GM18907 (cell line): ENCODE data around the gene MRAP.
"Not testable (repeated sequence)": the region's sequence is repeated elsewhere in the genome, so short reads cannot be mapped to it uniquely, and the experiment has no call there.

Source experiments
- ATAC-seq: cut with Tn5 transposase; IDR thresholded peaks from one replicate; pipeline ENCODE4 v1.9.1; 2021; ENCODE audit warnings: mild to moderate bottlenecking, moderate library complexity; ENCODE audit not compliant: unreplicated experiment

The MRAP gene

DNA sequence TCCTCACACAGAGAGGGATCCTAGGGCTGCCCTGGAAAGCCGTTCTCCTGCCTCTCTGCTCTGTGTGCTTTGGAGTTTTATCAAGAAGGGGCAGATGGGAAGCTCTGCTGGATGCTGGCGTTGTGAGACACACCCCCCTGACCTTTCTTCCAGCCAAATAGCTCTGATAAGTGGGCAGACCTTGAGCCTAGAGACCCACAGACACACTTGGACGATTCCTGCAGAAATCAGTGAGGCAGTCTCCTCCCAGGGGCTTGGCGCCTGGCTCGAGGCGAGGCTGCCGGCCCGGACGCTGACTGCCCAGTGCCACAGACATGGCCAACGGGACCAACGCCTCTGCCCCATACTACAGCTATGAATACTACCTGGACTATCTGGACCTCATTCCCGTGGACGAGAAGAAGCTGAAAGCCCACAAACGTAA is at the start of gene MRAP:
MRAP (plus strand) TSS at position 198 of the 424 bp plus-strand sequence; CDS start at position 315, 117 bp downstream.
- ATAC-seq: no peak

GRCh38 chr21:32249511-32250280 is 49.0 kb upstream of the MRAP start:
- no peak for ATAC-seq

DNA sequence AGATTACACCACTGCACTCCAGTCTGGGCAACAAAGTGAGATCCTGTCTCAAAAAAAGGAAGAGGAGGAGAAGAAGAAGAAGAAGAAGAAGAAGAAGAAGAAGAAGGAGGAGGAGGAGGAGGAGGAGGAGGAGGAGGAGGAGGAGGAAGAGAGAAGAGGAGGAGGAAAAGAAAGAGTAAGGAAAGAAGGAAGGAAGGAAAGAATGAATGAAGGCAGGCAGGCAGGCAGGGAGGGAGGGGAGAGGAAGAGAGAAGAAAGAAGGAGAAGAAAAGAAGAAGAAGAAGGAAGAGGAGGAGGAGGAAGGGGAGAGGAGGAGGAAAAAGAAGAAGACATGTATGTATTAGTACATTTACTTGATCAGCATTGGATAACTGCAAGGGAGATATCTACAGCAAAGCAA is 46.5 kb upstream of the MRAP start:
- ATAC-seq: no peak

DNA sequence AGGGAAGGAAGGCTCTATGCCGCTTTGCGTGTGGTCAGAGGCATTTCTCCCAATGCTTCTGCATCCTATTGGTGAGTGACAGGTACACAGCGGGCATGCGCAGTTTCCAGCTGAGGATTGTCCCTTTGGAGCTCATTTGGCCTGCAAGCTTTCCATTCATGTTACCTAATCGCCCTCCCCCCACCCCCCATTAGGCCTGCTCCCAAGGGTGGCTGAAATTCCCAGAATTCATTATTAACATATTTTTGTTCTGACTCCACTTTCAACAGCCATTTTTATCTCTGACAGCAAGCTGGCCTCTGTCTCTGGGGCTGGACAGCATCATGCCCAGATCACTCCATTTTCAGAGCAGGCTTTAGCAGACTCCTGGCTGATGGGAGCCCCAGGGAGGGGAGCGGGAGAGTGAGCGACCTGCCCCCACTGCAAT is 45.4 kb upstream of the MRAP start:
- ATAC-seq: no peak

DNA sequence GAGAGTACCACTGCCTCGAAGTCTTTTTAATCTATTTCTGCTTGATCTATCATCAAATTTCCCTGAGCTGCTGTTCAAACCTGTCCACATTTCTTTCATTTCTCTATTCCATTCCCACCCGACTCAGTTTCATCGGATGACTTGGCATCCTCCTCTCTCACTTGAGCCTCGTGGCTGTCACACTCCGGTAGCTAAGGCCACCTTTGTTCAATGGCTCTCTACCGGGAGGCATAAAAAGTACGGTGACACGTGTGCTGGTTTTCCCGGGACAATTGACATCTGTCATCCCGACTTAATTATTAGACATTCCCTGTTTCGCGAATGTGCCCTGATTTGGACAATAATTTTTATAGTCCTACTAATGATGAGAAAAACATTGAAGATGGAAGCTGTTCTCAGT is 42.4 kb upstream of the MRAP start:
- ATAC-seq: no peak

- ATAC-seq: no peak
Observed at GRCh38 chr21:32256873-32257620, 41.6 kb upstream of the MRAP start.

DNA sequence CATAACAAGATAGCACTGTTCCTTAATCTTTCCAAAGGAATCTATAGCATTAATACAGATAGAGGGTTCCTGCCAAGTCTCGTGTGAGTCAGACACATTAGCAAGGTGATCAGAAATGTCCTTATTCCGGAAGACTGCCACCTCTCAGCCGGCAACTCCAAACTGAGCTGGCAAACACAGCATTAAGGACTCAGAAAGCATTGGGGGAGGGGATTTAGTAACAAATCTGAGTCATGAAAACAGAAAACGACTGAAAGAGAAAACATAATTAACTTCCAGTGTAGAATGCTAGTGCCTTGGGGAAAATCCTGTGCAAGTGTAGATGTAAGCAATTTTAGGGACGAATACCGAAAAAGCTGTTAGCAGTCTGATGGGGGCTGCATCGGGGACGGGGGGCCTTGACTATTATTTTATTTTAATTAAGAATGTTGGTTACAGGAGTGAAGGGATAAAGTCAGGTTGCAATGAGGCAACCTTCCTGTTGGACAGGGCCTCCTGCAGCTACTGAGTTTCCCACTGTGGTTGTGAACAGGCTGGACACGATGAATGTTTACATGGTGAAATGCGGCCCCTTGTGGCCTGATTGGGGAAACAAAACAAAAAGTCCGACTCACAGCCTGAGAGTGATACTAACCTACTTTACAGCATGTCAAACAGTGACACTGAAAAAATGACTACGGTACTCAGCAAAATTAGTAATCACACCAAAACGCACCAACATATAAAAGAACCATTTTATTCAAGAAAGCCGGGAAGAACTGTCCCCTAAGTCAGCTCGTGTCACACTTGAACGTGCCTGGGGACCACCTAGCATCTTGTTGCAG is 40.5 kb upstream of the MRAP start:
- peak; percentile 80 for ATAC-seq

- ATAC-seq: not testable (repeated sequence)
Observed at GRCh38 chr21:32258786-32259048, 39.9 kb upstream of the MRAP start.

GRCh38 chr21:32260130-32260529 is 38.5 kb upstream of the MRAP start:
- ATAC-seq: no peak

DNA sequence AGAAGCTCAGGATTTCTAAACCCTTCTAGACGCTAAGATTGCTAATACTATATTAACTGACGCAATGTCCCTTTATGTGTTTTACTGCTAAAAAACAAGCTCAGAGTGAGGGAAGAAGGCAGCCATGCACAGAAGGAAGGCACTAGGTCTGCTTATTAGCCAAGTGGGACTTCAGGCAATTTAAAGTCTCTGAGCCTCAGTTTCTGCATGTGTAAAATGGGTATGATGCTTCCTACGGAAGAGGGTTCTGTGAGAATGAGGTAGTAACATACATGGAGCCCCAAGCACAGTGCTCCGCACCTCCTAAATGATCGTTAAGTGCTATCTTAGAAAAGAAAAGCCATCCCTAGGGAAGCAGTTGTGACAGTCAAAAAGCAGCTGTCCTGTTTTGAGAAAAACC is 36.7 kb upstream of the MRAP start:
- no peak for ATAC-seq

- not testable (repeated sequence) for ATAC-seq
Observed at GRCh38 chr21:32265321-32265720, 33.3 kb upstream of the MRAP start.

- ATAC-seq: no peak
Observed at GRCh38 chr21:32270748-32271147, 27.9 kb upstream of the MRAP start.

DNA sequence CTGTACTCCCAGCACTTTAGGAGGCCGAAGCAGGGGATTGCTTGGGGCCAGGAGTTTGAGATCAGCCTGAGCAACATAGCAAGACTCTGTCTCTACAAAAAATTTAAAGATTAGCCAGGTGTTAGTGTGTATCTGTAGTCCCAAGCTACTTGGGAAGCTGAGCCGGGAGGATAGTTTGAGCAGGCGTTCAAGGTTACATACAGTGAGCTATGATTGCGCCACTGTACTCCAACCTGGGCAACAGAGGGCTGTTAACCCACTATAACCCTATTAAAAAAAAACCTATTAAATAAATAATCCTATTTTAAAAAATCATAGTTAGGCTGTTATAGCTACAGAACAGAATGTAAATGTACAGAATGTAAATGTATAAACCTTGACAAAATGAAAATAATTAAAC is 22.0 kb upstream of the MRAP start:
- ATAC-seq: no peak

GRCh38 chr21:32278103-32278502 is 20.6 kb upstream of the MRAP start:
- peak; percentile 25 for ATAC-seq

DNA sequence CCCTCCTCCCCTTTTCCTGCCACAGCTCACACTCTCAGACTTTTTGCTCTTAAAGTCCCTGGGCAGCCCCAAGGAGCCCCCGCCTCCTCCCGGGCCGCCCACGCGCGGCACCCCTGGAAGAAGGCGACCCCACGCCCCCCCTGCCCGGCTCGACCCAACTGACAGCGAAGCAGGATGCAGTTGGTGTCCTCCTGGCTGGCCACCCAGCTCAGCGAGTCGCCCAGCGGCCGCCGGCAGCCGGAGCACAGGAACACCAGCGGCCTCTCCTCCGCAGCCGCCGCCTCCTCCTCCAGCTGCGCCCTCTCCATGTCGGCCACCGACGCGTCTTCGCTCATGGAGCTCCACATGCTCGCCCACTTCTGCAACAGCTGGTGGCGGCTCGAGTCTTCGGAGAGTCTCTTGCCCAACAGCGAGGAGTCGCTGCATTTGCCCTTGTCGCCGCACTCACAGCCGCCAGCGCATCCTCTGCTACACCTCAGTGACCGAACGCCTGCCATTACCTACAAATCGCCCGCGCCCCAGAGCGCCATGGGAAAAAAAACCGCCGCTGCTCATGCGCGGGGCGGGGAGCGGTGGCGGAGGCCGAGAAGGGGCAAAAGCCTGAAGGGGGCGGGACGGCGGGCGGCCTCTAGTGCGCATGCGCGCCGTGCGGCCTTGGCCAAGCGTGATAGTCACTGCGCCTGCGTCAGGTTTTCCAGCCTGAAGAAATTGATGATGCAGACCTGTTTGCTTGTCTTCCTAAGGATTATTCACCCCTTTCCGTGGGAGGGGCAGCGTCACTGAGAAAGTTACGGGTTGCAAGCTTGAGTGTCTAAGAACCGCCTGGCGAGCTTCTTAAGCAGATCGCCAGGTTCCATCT is 19.9 kb upstream of the MRAP start, which contains the start of gene MIS18A:
MIS18A (minus strand) TSS at position 532 of the 859 bp plus-strand sequence; CDS start at position 497, 35 bp downstream.
- ATAC-seq: peak; percentile 93

DNA sequence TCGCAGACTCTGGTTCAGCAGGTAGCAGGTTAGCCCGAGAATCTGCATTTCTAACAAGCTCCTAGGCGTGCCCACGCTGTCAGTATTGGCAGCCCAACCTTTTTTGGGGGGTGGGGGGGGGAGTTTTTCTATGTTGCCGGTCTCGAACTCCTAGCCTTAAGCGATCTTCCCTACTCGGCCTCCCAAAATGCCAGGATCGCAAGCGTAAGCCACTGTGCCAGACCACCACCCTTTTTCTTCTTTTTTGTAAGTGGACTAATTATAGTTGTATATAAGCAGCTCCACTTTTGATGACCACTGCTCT is 19.3 kb upstream of the MRAP start:
- ATAC-seq: no peak

GRCh38 chr21:32281531-32281930 is 17.1 kb upstream of the MRAP start:
- no peak for ATAC-seq

DNA sequence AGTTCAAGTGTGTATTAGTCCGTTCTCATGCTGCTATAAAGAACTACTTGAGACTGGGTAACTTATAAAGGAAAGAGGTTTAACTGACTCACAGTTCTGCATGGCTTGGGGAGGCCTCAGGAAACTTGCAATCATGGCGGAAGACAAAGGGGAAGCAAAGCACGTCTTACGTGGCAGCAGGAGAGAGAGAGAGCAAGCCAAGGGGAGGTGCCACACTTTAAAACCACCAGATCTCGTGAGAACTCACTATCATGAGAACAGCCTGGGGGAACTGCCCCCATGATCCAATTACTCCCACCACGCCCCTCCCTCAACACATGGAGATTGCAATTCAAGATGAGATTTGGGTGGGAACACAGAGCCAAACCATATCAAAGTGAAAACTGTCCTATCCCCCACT is 15.7 kb upstream of the MRAP start:
- ATAC-seq: no peak

GRCh38 chr21:32285476-32285875 is 13.2 kb upstream of the MRAP start:
- no peak for ATAC-seq

DNA sequence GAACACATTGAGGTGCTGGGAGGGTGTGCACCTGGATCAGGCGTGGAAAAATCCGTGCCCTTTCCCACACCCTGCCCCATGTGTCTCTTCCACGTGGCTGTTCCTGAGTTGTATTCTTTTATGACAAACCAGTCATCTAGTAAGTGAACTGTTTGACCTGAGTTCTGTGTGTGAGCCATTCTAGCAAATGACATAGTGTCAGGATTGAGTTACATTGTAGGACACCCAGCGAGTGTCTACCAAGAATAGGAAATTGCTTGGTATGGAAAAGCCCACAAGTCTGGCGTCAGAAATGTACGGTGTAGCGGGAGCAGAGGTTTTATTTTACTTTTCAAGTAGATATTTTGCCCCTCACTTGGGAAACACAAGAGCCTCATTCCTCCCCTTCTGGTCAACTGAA is 1.2 kb upstream of the MRAP start:
- ATAC-seq: no peak

DNA sequence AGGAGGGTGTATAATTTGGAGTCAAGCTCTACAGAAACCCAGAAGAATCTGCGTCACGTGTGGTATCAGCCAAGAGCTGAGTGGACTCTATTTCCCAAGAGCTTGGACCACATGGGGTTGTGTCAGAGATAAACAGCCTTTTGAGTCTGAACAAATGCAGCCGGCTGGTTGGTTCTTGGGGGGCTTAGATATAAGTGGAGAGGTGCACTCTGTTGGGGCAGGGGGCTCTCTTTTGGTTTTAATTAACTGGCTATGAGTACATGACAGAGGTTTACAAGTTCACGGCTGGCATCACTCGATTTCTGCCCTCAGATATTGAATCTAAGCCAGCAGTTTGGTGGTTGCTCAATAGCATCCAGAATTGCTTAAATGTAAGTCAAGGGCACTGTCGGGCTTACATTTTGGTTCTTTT is 501 bp upstream of the MRAP start:
- ATAC-seq: no peak
